ENCODE results near the gene SEMA5A. TPM values are rescaled to one million over a fixed set of nuclear protein-coding genes. Genes with fewer than 3 reads are reported as not detected.

Gene SEMA5A
- total RNA-seq, 4 donors from 2014 or later = 2.3 to 4.7 (median 3.7) TPM

- ATAC-seq = no peak
- no peaks in the 10 kb centered on the region for H3K36me3 ChIP-seq
- no peak overlapping the region for H3K27ac ChIP-seq
- no peaks in the 10 kb centered on the region for H3K4me1 ChIP-seq
- H3K27me3 ChIP-seq = no peaks in the 10 kb centered on the region
- no peak overlapping the region for H3K4me3 ChIP-seq
- no peaks in the 10 kb centered on the region for H3K9me3 ChIP-seq
- 59 to 64% methylated on average over 4 to 5 of the region's 6 CpGs for WGBS, 2 donors (ENCODE audit: low coverage in 1 of 2)
- no peak for TF ChIP-seq EP300 (IDR thresholded peaks at IDR 0.05)
Observed at GRCh38 chr5:9314558-9314957, 231.3 kb downstream of the SEMA5A start.

GRCh38 chr5:9313751-9314150 lies 232.1 kb downstream of the SEMA5A start:
- no peak for ATAC-seq
- Histone ChIP-seq H3K27me3 (no peaks in the 10 kb centered on the region), H3K9me3 (no peaks in the 10 kb centered on the region), H3K36me3 (no peaks in the 10 kb centered on the region), H3K4me3 (no peak overlapping the region), H3K27ac (no peak overlapping the region), H3K4me1 (no peaks in the 10 kb centered on the region)
- TF ChIP-seq POLR2A (IDR thresholded peaks at IDR 0.05) (no peak), POLR2AphosphoS5 (IDR thresholded peaks at IDR 0.05) (no peak), EP300 (IDR thresholded peaks at IDR 0.05) (no peak)
- TF ChIP-seq, protein P1, sequence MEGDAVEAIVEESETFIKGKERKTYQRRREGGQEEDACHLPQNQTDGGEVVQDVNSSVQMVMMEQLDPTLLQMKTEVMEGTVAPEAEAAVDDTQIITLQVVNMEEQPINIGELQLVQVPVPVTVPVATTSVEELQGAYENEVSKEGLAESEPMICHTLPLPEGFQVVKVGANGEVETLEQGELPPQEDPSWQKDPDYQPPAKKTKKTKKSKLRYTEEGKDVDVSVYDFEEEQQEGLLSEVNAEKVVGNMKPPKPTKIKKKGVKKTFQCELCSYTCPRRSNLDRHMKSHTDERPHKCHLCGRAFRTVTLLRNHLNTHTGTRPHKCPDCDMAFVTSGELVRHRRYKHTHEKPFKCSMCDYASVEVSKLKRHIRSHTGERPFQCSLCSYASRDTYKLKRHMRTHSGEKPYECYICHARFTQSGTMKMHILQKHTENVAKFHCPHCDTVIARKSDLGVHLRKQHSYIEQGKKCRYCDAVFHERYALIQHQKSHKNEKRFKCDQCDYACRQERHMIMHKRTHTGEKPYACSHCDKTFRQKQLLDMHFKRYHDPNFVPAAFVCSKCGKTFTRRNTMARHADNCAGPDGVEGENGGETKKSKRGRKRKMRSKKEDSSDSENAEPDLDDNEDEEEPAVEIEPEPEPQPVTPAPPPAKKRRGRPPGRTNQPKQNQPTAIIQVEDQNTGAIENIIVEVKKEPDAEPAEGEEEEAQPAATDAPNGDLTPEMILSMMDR (IDR thresholded peaks at IDR 0.05) = no peak

GRCh38 chr5:9307150-9307549 lies 238.7 kb downstream of the SEMA5A start:
- Histone ChIP-seq H3K9me3 (no peaks in the 10 kb centered on the region), H3K27ac (no peak overlapping the region), H3K36me3 (no peaks in the 10 kb centered on the region), H3K4me1 (no peaks in the 10 kb centered on the region), H3K27me3 (no peaks in the 10 kb centered on the region), H3K4me3 (no peak overlapping the region)
- TF ChIP-seq POLR2A (IDR thresholded peaks at IDR 0.05) (no peak), POLR2AphosphoS5 (IDR thresholded peaks at IDR 0.05) (no peak), EP300 (IDR thresholded peaks at IDR 0.05) (no peak)
- TF ChIP-seq, protein P1 (IDR thresholded peaks at IDR 0.05) = no peak
- ATAC-seq = no peak

DNA sequence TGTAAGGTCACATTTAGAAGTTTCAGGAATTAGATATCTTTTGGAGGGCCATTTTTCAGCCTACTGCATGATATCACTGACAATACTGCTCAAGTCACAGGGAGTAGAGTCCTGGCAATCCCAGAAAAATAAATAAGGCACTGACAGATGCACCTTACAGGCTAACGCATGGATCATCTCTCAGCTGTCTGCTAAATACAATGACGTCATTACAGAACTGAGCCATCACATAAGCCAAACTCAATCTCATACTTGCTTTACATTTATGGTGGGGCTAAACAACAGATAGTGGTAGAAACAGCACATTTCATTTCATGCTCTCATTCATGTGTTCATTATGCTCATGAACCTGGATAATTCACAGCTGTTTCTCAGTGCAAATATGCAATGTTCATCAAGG lies 243.7 kb downstream of the SEMA5A start:
- Histone ChIP-seq H3K27ac (no peak overlapping the region), H3K4me3 (no peak overlapping the region), H3K27me3 (no peaks in the 10 kb centered on the region), H3K4me1 (no peaks in the 10 kb centered on the region), H3K9me3 (no peaks in the 10 kb centered on the region), H3K36me3 (no peaks in the 10 kb centered on the region)
- no peak for TF ChIP-seq POLR2AphosphoS5 (IDR thresholded peaks at IDR 0.05)
- TF ChIP-seq EP300 (IDR thresholded peaks at IDR 0.05) = no peak
- TF ChIP-seq, protein P1 (IDR thresholded peaks at IDR 0.05) = no peak
- TF ChIP-seq POLR2A (IDR thresholded peaks at IDR 0.05) = no peak
- ATAC-seq = no peak
- 58 to 70% methylated on average over 2 of the region's 2 CpGs for WGBS, 2 donors (ENCODE audit: low coverage in 1 of 2)

DNA sequence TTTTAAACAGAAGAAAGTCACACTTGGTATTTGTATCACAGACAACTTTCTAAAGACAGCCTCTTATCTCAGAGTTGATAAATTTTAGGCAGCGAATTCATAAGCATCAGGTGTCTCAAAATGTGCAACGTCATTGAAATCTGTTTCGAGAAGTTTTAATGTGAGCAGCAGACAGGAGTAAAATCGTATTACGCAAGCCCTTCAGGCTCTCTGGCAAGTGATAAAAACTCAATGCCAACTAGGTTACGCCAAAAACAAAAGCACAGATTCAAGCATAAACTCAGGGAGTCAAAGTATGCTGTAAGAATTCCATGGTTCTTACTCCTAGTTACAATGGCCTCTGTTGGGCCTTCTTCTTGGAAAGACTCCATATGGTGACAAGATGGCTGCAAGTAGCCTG lies 244.7 kb downstream of the SEMA5A start:
- WGBS, 2 donors (ENCODE audit: low coverage in 1 of 2) = 73 to 78% methylated on average over 5 to 6 of the region's 6 CpGs
- H3K9me3 ChIP-seq = no peaks in the 10 kb centered on the region
- ATAC-seq = no peak
- no peak overlapping the region for H3K27ac ChIP-seq
- no peaks in the 10 kb centered on the region for H3K4me1 ChIP-seq
- no peak overlapping the region for H3K4me3 ChIP-seq
- TF ChIP-seq POLR2A (IDR thresholded peaks at IDR 0.05) = no peak
- TF ChIP-seq, protein P1 (IDR thresholded peaks at IDR 0.05) = no peak
- no peak for TF ChIP-seq POLR2AphosphoS5 (IDR thresholded peaks at IDR 0.05)
- H3K36me3 ChIP-seq = no peaks in the 10 kb centered on the region
- H3K27me3 ChIP-seq = no peaks in the 10 kb centered on the region

- no peaks in the 10 kb centered on the region for H3K9me3 ChIP-seq
- H3K27ac ChIP-seq = no peak overlapping the region
- no peak for ATAC-seq
- no peak overlapping the region for H3K4me3 ChIP-seq
- WGBS, 2 donors (ENCODE audit: low coverage in 1 of 2) = 68 to 83% methylated on average over 4 of the region's 4 CpGs
- H3K4me1 ChIP-seq = no peaks in the 10 kb centered on the region
- H3K36me3 ChIP-seq = no peaks in the 10 kb centered on the region
- no peaks in the 10 kb centered on the region for H3K27me3 ChIP-seq
- TF ChIP-seq POLR2AphosphoS5 (IDR thresholded peaks at IDR 0.05) (no peak), EP300 (IDR thresholded peaks at IDR 0.05) (no peak), POLR2A (IDR thresholded peaks at IDR 0.05) (no peak)
- TF ChIP-seq, protein P1 (IDR thresholded peaks at IDR 0.05) = no peak
Observed at GRCh38 chr5:9297134-9297533, 248.7 kb downstream of the SEMA5A start.

All from gastroesophageal sphincter (tissue), 4 donors.